ENCODE results near the gene OR10K1.

GRCh38 chr1:158506369-158506987, 44.8 kb downstream of the OR10K1 start:
- TF ChIP-seq CTCF (IDR thresholded peaks at IDR 0.05) = peak in 5 of 6 experiments; percentile 18 to 57 (median 48)
- no peak for TF ChIP-seq POLR2A (IDR thresholded peaks at IDR 0.05)
